ENCODE measurements around the gene TRAF4.
A peak's percentile ranks its signal among the peaks of the same experiment; 100 is the strongest.

Gene TRAF4

DNA sequence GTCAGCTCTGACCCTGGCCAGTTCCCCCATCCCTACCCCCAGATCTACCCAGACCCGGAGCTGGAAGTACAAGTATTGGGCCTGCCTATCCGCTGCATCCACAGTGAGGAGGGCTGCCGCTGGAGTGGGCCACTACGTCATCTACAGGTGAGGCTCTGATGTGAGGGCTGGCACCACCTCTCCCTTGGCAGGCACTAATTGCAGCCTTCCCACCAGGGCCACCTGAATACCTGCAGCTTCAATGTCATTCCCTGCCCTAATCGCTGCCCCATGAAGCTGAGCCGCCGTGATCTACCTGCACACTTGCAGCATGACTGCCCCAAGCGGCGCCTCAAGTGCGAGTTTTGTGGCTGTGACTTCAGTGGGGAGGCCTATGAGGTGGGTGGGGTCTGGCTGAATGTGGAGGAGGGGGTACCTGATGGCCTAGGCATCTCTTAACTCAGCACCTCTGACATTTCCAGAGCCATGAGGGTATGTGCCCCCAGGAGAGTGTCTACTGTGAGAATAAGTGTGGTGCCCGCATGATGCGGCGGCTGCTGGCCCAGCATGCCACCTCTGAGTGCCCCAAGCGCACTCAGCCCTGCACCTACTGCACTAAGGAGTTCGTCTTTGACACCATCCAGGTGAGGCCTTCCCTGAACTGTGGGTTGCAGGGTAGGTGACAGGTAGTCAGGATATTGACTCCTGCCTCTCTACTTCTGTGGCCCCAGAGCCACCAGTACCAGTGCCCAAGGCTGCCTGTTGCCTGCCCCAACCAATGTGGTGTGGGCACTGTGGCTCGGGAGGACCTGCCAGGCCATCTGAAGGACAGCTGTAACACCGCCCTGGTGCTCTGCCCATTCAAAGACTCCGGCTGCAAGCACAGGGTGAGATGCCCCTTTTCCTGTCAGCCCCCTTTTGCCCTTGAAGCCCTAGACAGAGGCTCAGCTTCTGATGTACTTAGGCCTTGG lies 4.3 kb downstream of the TRAF4 start:
- Histone ChIP-seq H3K4me3 (IDR thresholded peaks at IDR 0.05; ENCODE audit: insufficient read depth, low read depth, low read length) (no peak overlapping the region), H3K36me3 (ENCODE audit: insufficient read depth) (no peaks in the 10 kb centered on the region; the same call in 1 of the 2 replicates), H3K4me2 (no peak overlapping the region), H3K9ac (no peak overlapping the region), H3K27ac (no peak overlapping the region), H3K79me2 (ENCODE audit: insufficient read depth, low read depth) (peaks cover 24% of the 10 kb centered on the region), H4K20me1 (ENCODE audit: insufficient read depth) (0 out of 2 replicates have a peak, but pooled peaks cover 9% of the 10 kb centered on the region), H3K4me1 (ENCODE audit: low read depth, poor library complexity, severe bottlenecking) (peaks cover 41% of the 10 kb centered on the region), H2AFZ (ENCODE audit: low read depth) (no peak overlapping the region), H3K27me3 (ENCODE audit: insufficient read depth, low read depth) (no peaks in the 10 kb centered on the region)
- TF ChIP-seq, protein P1, sequence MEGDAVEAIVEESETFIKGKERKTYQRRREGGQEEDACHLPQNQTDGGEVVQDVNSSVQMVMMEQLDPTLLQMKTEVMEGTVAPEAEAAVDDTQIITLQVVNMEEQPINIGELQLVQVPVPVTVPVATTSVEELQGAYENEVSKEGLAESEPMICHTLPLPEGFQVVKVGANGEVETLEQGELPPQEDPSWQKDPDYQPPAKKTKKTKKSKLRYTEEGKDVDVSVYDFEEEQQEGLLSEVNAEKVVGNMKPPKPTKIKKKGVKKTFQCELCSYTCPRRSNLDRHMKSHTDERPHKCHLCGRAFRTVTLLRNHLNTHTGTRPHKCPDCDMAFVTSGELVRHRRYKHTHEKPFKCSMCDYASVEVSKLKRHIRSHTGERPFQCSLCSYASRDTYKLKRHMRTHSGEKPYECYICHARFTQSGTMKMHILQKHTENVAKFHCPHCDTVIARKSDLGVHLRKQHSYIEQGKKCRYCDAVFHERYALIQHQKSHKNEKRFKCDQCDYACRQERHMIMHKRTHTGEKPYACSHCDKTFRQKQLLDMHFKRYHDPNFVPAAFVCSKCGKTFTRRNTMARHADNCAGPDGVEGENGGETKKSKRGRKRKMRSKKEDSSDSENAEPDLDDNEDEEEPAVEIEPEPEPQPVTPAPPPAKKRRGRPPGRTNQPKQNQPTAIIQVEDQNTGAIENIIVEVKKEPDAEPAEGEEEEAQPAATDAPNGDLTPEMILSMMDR (conservative IDR thresholded peaks at IDR 0.05; ENCODE audit: low read depth, low read length), result no peak

DNA sequence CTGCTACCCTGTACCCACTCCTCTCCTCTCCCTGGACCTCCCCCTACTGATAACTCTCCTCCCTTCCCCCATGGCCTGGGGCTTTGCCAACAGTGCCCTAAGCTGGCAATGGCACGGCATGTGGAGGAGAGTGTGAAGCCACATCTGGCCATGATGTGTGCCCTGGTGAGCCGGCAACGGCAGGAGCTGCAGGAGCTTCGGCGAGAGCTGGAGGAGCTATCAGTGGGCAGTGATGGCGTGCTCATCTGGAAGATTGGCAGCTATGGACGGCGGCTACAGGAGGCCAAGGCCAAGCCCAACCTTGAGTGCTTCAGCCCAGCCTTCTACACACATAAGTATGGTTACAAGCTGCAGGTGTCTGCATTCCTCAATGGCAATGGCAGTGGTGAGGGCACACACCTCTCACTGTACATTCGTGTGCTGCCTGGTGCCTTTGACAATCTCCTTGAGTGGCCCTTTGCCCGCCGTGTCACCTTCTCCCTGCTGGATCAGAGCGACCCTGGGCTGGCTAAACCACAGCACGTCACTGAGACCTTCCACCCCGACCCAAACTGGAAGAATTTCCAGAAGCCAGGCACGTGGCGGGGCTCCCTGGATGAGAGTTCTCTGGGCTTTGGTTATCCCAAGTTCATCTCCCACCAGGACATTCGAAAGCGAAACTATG lies 5.2 kb downstream of the TRAF4 start:
- H3K4me1 ChIP-seq (ENCODE audit: low read depth, poor library complexity, severe bottlenecking), result peaks cover 38% of the 10 kb centered on the region
- no peak overlapping the region for H3K4me2 ChIP-seq
- TF ChIP-seq, protein P1 (conservative IDR thresholded peaks at IDR 0.05; ENCODE audit: low read depth, low read length), result no peak
- no peak overlapping the region for H3K4me3 ChIP-seq (IDR thresholded peaks at IDR 0.05; ENCODE audit: insufficient read depth, low read depth, low read length)
- H2AFZ ChIP-seq (ENCODE audit: low read depth), result no peak overlapping the region
- no peaks in the 10 kb centered on the region for H3K27me3 ChIP-seq (ENCODE audit: insufficient read depth, low read depth)
- H4K20me1 ChIP-seq (ENCODE audit: insufficient read depth), result 0 out of 2 replicates have a peak, but pooled peaks cover 9% of the 10 kb centered on the region
- H3K79me2 ChIP-seq (ENCODE audit: insufficient read depth, low read depth), result peaks cover 24% of the 10 kb centered on the region
- no peak overlapping the region for H3K9ac ChIP-seq
- no peak overlapping the region for H3K27ac ChIP-seq
- no peaks in the 10 kb centered on the region; the same call in 1 of the 2 replicates for H3K36me3 ChIP-seq (ENCODE audit: insufficient read depth)

DNA sequence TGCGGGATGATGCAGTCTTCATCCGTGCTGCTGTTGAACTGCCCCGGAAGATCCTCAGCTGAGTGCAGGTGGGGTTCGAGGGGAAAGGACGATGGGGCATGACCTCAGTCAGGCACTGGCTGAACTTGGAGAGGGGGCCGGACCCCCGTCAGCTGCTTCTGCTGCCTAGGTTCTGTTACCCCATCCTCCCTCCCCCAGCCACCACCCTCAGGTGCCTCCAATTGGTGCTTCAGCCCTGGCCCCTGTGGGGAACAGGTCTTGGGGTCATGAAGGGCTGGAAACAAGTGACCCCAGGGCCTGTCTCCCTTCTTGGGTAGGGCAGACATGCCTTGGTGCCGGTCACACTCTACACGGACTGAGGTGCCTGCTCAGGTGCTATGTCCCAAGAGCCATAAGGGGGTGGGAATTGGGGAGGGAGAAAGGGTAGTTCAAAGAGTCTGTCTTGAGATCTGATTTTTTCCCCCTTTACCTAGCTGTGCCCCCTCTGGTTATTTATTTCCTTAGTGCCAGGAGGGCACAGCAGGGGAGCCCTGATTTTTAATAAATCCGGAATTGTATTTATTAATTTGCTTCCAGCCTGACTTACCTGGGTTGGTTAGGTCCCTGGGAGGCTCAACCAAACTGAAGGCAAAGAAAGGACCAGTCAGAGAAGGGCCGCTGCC lies 5.8 kb downstream of the TRAF4 start:
- Histone ChIP-seq H3K9ac (no peak overlapping the region), H3K36me3 (ENCODE audit: insufficient read depth) (no peaks in the 10 kb centered on the region; the same call in 1 of the 2 replicates), H3K79me2 (ENCODE audit: insufficient read depth, low read depth) (peaks cover 19% of the 10 kb centered on the region), H4K20me1 (ENCODE audit: insufficient read depth) (0 out of 2 replicates have a peak, but pooled peaks cover 9% of the 10 kb centered on the region), H2AFZ (ENCODE audit: low read depth) (no peak overlapping the region), H3K4me1 (ENCODE audit: low read depth, poor library complexity, severe bottlenecking) (peaks cover 38% of the 10 kb centered on the region), H3K4me2 (no peak overlapping the region), H3K4me3 (IDR thresholded peaks at IDR 0.05; ENCODE audit: insufficient read depth, low read depth, low read length) (no peak overlapping the region), H3K27me3 (ENCODE audit: insufficient read depth, low read depth) (no peaks in the 10 kb centered on the region), H3K27ac (peak overlapping the region; percentile 22; the same call in 1 of the 2 replicates)
- TF ChIP-seq, protein P1 (conservative IDR thresholded peaks at IDR 0.05; ENCODE audit: low read depth, low read length), result no peak

Measured in KMS-11 (cell line).